Jurkat, Clone E6-1 (cell line): ENCODE measurements around the gene RHOC.

Source experiments
- DNase-seq: peaks from one replicate; pipeline ENCODE4 v3.0.0-alpha.2; 2011; ENCODE audit warnings: low read depth, low spot score
- H3K4me3 ChIP-seq: 2 replicates; pipeline ENCODE4 v1.5.1; 2011; ENCODE audit warnings: mild to moderate bottlenecking, low read length, control low read depth, moderate library complexity

The RHOC gene

GRCh38 chr1:112651205-112651604 lies 55.7 kb downstream of the RHOC start:
- H3K4me3 ChIP-seq: no peak overlapping the region
- no peak for DNase-seq
